K562 (cell line): ENCODE results near the gene CALM3. TPM values are rescaled to one million over a fixed set of nuclear protein-coding genes. Genes with fewer than 3 reads are reported as not detected.

Experiments
- BRF1 ChIP-seq: IDR thresholded peaks from 3 replicates; pipeline ENCODE4 v1.6.1; 2011; ENCODE audit warnings: borderline replicate concordance, mild to moderate bottlenecking; ENCODE audit not compliant: insufficient read length; ENCODE audit errors: extremely low read depth
- CBX3 ChIP-seq, 2 experiments: IDR thresholded peaks; 1 replicate in 1 of 2; 2 replicates in 1 of 2; pipeline ENCODE4 v1.6.1; 2012; ENCODE audit warnings: inconsistent platforms in 2 of 2, low read length in 2 of 2, borderline replicate concordance in 1 of 2, control low read depth in 1 of 2
- DLX4 ChIP-seq: fragments of 250-450 bp; sonication (Bioruptor Pico); IDR thresholded peaks from 2 replicates; pipeline ENCODE4 v1.6.1; 2021; ENCODE audit warnings: mild to moderate bottlenecking
- E2F6 ChIP-seq, 2 experiments: IDR thresholded peaks; 2 replicates each; pipeline ENCODE4 v1.6.1; 2011; ENCODE audit warnings: borderline replicate concordance in 1 of 2, control low read depth in 1 of 2, low read depth in 1 of 2, low read length in 1 of 2, mild to moderate bottlenecking in 1 of 2, mixed read lengths in 1 of 2, moderate library complexity in 1 of 2; ENCODE audit not compliant: insufficient read depth in 1 of 2, insufficient read length in 1 of 2, poor library complexity in 1 of 2, severe bottlenecking in 1 of 2; ENCODE audit errors: extremely low read depth in 1 of 2
- MGA ChIP-seq: fragments of 450-650 bp; IDR thresholded peaks from 2 replicates; pipeline ENCODE4 v1.6.1; 2016; ENCODE audit warnings: mild to moderate bottlenecking, moderate library complexity
- NCOA1 ChIP-seq: fragments of 450-650 bp; IDR thresholded peaks from 2 replicates; pipeline ENCODE4 v1.6.1; 2016; ENCODE audit warnings: low read depth
- NKRF ChIP-seq: fragments of 450-650 bp; IDR thresholded peaks from 2 replicates; pipeline ENCODE4 v1.6.1; 2016; ENCODE audit warnings: borderline replicate concordance
- TEAD2 ChIP-seq: fragments of 450-650 bp; IDR thresholded peaks from 2 replicates; pipeline ENCODE4 v1.6.1; 2016; ENCODE audit warnings: missing genetic modification characterization, control low read depth, missing compliant biosample characterization
- TRIM28 ChIP-seq: fragments of 450-650 bp; IDR thresholded peaks from 2 replicates; pipeline ENCODE4 v1.6.1; 2017
- polyA plus RNA-seq, 8 experiments: library from polyadenylated mRNA; depleted of rRNA in 4 of 8; stranded (reverse) in 5 of 8; unstranded in 3 of 8; fragments of >200 nt; fragmentation: Nextera tagmentation in 2 of 8; fragmentation: Illumina TruSeq in 1 of 8; extraction: Ambion mirVana in 2 of 8; extraction: Trizol in 1 of 8; gene quantifications; 2 replicates each; pipeline versions ENCODE4 v1.2.1 to v1.2.3, GENCODE V29; 2011 to 2014; ENCODE audit warnings: inconsistent platforms in 1 of 8, missing spikeins in 1 of 8
- total RNA-seq, 7 experiments: library from RNA; depleted of rRNA in 6 of 7; stranded (reverse); fragments of >200 nt in 6 of 7; fragmentation: Illumina TruSeq in 2 of 7; extraction: Trizol in 2 of 7; gene quantifications; 2 replicates each; pipeline versions ENCODE4 v1.2.1 to v1.2.3, GENCODE V29; 2011 to 2021; ENCODE audit warnings: low replicate concordance in 1 of 7

CALM3 gene
- total and polyA plus RNA-seq, 9 of the 15 experiments (the other 6 are each of a cell fraction or from before 2014, with no cell fraction given): 34.6 to 350 (median 156) TPM

GRCh38 chr19:46600384-46601317, 479 bp upstream of the CALM3 start (continued):
- TF ChIP-seq MGA: no peak
- TF ChIP-seq NCOA1: no peak
- no peak for TF ChIP-seq BRF1
- no peak; a peak in 1 of 3 replicates for TF ChIP-seq CBX3 (IDR thresholded peaks at IDR 0.05; ENCODE audit: borderline replicate concordance in 1 of 2, low read length in 2 of 2)
- TF ChIP-seq DLX4 (CRISPR knock-in tag): no peak
- TF ChIP-seq E2F6 (IDR thresholded peaks at IDR 0.05; ENCODE audit: borderline replicate concordance in 1 of 2, extremely low read depth in 1 of 2, insufficient read depth in 1 of 2, insufficient read length in 1 of 2, low read depth in 1 of 2, low read length in 1 of 2, poor library complexity in 1 of 2, severe bottlenecking in 1 of 2): peak in 1 of 2 experiments; percentile 46
- no peak for TF ChIP-seq TEAD2
- peak; percentile 50; the same call in 1 of the 2 replicates for TF ChIP-seq NKRF
- TF ChIP-seq TRIM28: peak; percentile 53; the same call in 1 of the 2 replicates
